Measurements from ENCODE around the gene MRAP.

DNA sequence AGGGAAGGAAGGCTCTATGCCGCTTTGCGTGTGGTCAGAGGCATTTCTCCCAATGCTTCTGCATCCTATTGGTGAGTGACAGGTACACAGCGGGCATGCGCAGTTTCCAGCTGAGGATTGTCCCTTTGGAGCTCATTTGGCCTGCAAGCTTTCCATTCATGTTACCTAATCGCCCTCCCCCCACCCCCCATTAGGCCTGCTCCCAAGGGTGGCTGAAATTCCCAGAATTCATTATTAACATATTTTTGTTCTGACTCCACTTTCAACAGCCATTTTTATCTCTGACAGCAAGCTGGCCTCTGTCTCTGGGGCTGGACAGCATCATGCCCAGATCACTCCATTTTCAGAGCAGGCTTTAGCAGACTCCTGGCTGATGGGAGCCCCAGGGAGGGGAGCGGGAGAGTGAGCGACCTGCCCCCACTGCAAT lies 45.4 kb upstream of the MRAP start:
- TF ChIP-seq POLR2A (IDR thresholded peaks at IDR 0.05; ENCODE audit: low read length) = no peak
- no peak for TF ChIP-seq GATA1 (IDR thresholded peaks at IDR 0.05; ENCODE audit: low read depth, low read length)
